Neutrophil (primary cell): Measurements from ENCODE around the gene STX12.
"Not testable (repeated sequence)": the region's sequence is repeated elsewhere in the genome, so short reads cannot be mapped to it uniquely, and the experiment has no call there.

Experiments
- H3K27ac ChIP-seq: fragments of 200-600 bp; sonication (generic); 2 replicates; pipeline ENCODE4 v1.5.1; 2016; ENCODE audit warnings: mild to moderate bottlenecking, moderate library complexity
- H3K27me3 ChIP-seq: fragments of 200-600 bp; sonication (generic); 2 replicates; pipeline ENCODE4 v1.6.0; 2016; ENCODE audit warnings: mild to moderate bottlenecking
- H3K36me3 ChIP-seq: fragments of 200-600 bp; sonication (generic); 2 replicates; pipeline ENCODE4 v1.5.1; 2017
- H3K4me1 ChIP-seq, 2 experiments: fragments of 200-600 bp in 1 of 2; sonication (generic) in 1 of 2; 1 replicate in 1 of 2; 2 replicates in 1 of 2; pipeline versions ENCODE4 v1.5.1 to v1.6.1; 2013 to 2016; ENCODE audit warnings: low read depth in 1 of 2, low read length in 1 of 2, mild to moderate bottlenecking in 1 of 2, moderate library complexity in 1 of 2; ENCODE audit not compliant: control insufficient read depth in 1 of 2, insufficient read depth in 1 of 2
- H3K4me3 ChIP-seq, 2 experiments: fragments of 200-600 bp in 1 of 2; sonication (generic) in 1 of 2; 1 replicate in 1 of 2; 2 replicates in 1 of 2; pipeline ENCODE4 v1.5.1; 2013 to 2016; ENCODE audit warnings: low read depth in 1 of 2, low read length in 1 of 2, mild to moderate bottlenecking in 1 of 2, moderate library complexity in 1 of 2
- H3K9me3 ChIP-seq: fragments of 200-600 bp; sonication (generic); 2 replicates; pipeline ENCODE4 v1.5.1; 2016
- CTCF ChIP-seq: fragments of 200-600 bp; sonication (generic); IDR thresholded peaks from 2 replicates; pipeline ENCODE4 v1.5.1; 2016; ENCODE audit warnings: antibody characterized with exemption

The STX12 gene

GRCh38 chr1:27868556-27868931 is 95.5 kb downstream of the STX12 start:
- no peak for TF ChIP-seq CTCF
- H3K9me3 ChIP-seq: no peaks in the 10 kb centered on the region
- no peaks in the 10 kb centered on the region for H3K27me3 ChIP-seq
- H3K4me3 ChIP-seq: peak overlapping the region; percentile 44 to 45
- H3K27ac ChIP-seq: peak overlapping the region; percentile 97
- H3K36me3 ChIP-seq: no peaks in the 10 kb centered on the region
- H3K4me1 ChIP-seq: peaks cover 80 to 85% of the 10 kb centered on the region in 2 experiments

GRCh38 chr1:27868932-27869718 is 96.1 kb downstream of the STX12 start:
- Histone ChIP-seq H3K4me1 (peaks cover 80% of the 10 kb centered on the region in 2 experiments), H3K27me3 (no peaks in the 10 kb centered on the region), H3K9me3 (no peaks in the 10 kb centered on the region), H3K27ac (peak overlapping the region; percentile 97), H3K36me3 (peaks cover 2% of the 10 kb centered on the region), H3K4me3 (peak overlapping the region; percentile 44 to 45)
- TF ChIP-seq CTCF: peak; percentile 17

GRCh38 chr1:27869719-27870085 is 96.7 kb downstream of the STX12 start:
- TF ChIP-seq CTCF: no peak
- Histone ChIP-seq H3K36me3 (peaks cover 8% of the 10 kb centered on the region), H3K4me3 (peak overlapping the region; percentile 44 to 45), H3K27ac (peak overlapping the region; percentile 97), H3K9me3 (no peaks in the 10 kb centered on the region), H3K4me1 (peaks cover 74 to 80% of the 10 kb centered on the region in 2 experiments), H3K27me3 (no peaks in the 10 kb centered on the region)

- peaks cover 70 to 86% of the 10 kb centered on the region in 2 experiments for H3K4me1 ChIP-seq
- not testable (repeated sequence) for H3K9me3 ChIP-seq, H3K27me3 ChIP-seq, H3K4me3 ChIP-seq
- H3K27ac ChIP-seq: peak overlapping the region; percentile 97
- H3K36me3 ChIP-seq: peaks cover 18% of the 10 kb centered on the region
Measured at GRCh38 chr1:27871076-27871475, 98.1 kb downstream of the STX12 start.

GRCh38 chr1:27872059-27872801 is 99.2 kb downstream of the STX12 start, which contains the start of gene THEMIS2:
Gene THEMIS2, plus strand, starts transcription at chr1:27872544. Its CDS starts 28 bp downstream, at chr1:27872572.
- Histone ChIP-seq H3K36me3 (peaks cover 29% of the 10 kb centered on the region), H3K27me3 (no peaks in the 10 kb centered on the region), H3K4me3 (peak within 1 kb of the TSS; percentile 88 to 99), H3K9me3 (no peaks in the 10 kb centered on the region), H3K27ac (peak within 1 kb of the TSS; percentile 97), H3K4me1 (peaks cover 71 to 90% of the 10 kb centered on the region in 2 experiments)
- TF ChIP-seq CTCF: no peak
